Measurements from ENCODE around the gene PHAF1. TPM values are rescaled to one million over a fixed set of nuclear protein-coding genes. Genes with fewer than 3 reads are reported as not detected.

The PHAF1 gene
- total and polyA plus RNA-seq, 2 of the 13 experiments (the other 11 are each of a cell fraction or from before 2014, with no cell fraction given): 48.3 to 174 TPM

GRCh38 chr16:67184453-67184994 is 74.8 kb downstream of the PHAF1 start (continued):
- TF ChIP-seq KIAA2018 (CRISPR knock-in tag; IDR thresholded peaks at IDR 0.05; ENCODE audit: borderline replicate concordance) (no peak), ZNF746 (CRISPR knock-in tag; IDR thresholded peaks at IDR 0.05) (0 out of 2 replicates have a peak, but pooled peaks have one; percentile 2), TBX2 (CRISPR knock-in tag; IDR thresholded peaks at IDR 0.05; ENCODE audit: borderline replicate concordance) (no peak), TAF15 (IDR thresholded peaks at IDR 0.05; ENCODE audit: low read depth, low read length, poor library complexity, severe bottlenecking) (no peak), ATF7 (IDR thresholded peaks at IDR 0.05) (no peak), ATF7 (CRISPR knock-in tag; IDR thresholded peaks at IDR 0.05) (no peak), LBX2 (CRISPR knock-in tag; IDR thresholded peaks at IDR 0.05; ENCODE audit: borderline replicate concordance) (no peak), PLSCR1 (CRISPR knock-in tag; IDR thresholded peaks at IDR 0.05; ENCODE audit: borderline replicate concordance) (0 out of 2 replicates have a peak, but pooled peaks have one; percentile 26), NBN (conservative IDR thresholded peaks at IDR 0.05) (no peak), IRX3 (CRISPR knock-in tag; IDR thresholded peaks at IDR 0.05; ENCODE audit: borderline replicate concordance, low read depth) (0 out of 2 replicates have a peak, but pooled peaks have one; percentile 14), WIZ (CRISPR knock-in tag; IDR thresholded peaks at IDR 0.05) (no peak), ZBED4 (CRISPR knock-in tag; IDR thresholded peaks at IDR 0.05; ENCODE audit: borderline replicate concordance) (no peak), NR1H2 (CRISPR knock-in tag; IDR thresholded peaks at IDR 0.05; ENCODE audit: borderline replicate concordance, low read depth) (no peak), ATF4 (CRISPR knock-in tag; IDR thresholded peaks at IDR 0.05) (no peak)

All from HepG2 (cell line).